A673 (cell line): ENCODE data around the gene ACSF3.

ENCODE experiments used
- CTCF ChIP-seq: fragments of 300-800, 200-600 bp; sonication (generic); conservative IDR thresholded peaks from 2 replicates; pipeline ENCODE4 v1.5.1; 2017; ENCODE audit warnings: low read depth, mild to moderate bottlenecking, antibody characterized with exemption, low read length, moderate library complexity, mixed read lengths
- EZH2 ChIP-seq: fragments of 200-600 bp; sonication (generic); IDR thresholded peaks from 2 replicates; pipeline ENCODE4 v1.6.1; 2017; ENCODE audit warnings: borderline replicate concordance, low read depth, mild to moderate bottlenecking, mixed read lengths, antibody characterized with exemption, low read length; ENCODE audit not compliant: poor library complexity, severe bottlenecking

- TF ChIP-seq CTCF (no peak), EZH2 (no peak)
Measured at GRCh38 chr16:89093602-89094251, at the start of gene ACSF3.
